NCI-H2081 treated with DMSO at 0.1 percent for 48 hours (cell line): ENCODE data around the gene SLCO2A1.

Experiments
- DNase-seq: peaks from one replicate; lab custom pipeline; 2025; lab: John Stamatoyannopoulos, UW

The SLCO2A1 gene

GRCh38 chr3:133882986-133883586 lies 146.6 kb downstream of the SLCO2A1 start:
- no peak for DNase-seq

GRCh38 chr3:133881939-133882825 lies 147.5 kb downstream of the SLCO2A1 start:
- no peak for DNase-seq

- no peak for DNase-seq
These were observed 148.2 kb downstream of the SLCO2A1 start for GRCh38 chr3:133881492-133881891.

GRCh38 chr3:133880886-133881455 lies 148.8 kb downstream of the SLCO2A1 start:
- no peak for DNase-seq

GRCh38 chr3:133880287-133880686 lies 149.4 kb downstream of the SLCO2A1 start:
- no peak for DNase-seq

GRCh38 chr3:133878518-133878917 lies 151.2 kb downstream of the SLCO2A1 start:
- no peak for DNase-seq
